NCI-H2107 treated with DMSO at 0.1 percent for 48 hours (cell line): ENCODE measurements around the gene CELA1.
"Not testable (repeated sequence)": the region's sequence is repeated elsewhere in the genome, so short reads cannot be mapped to it uniquely, and the experiment has no call there.

Experiments
- DNase-seq: peaks from one replicate; lab custom pipeline; 2025; ENCODE audit not compliant: unreplicated experiment; lab: John Stamatoyannopoulos, UW

The CELA1 gene

GRCh38 chr12:51349026-51349425 is 2.5 kb upstream of the CELA1 start:
- no peak for DNase-seq

- DNase-seq: no peak
These were observed 1.6 kb upstream of the CELA1 start for GRCh38 chr12:51348116-51348515.

GRCh38 chr12:51345681-51346080 is 798 bp downstream of the CELA1 start:
- DNase-seq: no peak

GRCh38 chr12:51343201-51343600 is 3.3 kb downstream of the CELA1 start:
- DNase-seq: no peak

GRCh38 chr12:51342416-51342815 is 4.1 kb downstream of the CELA1 start:
- DNase-seq: no peak

- DNase-seq: peak; percentile 78
These were observed 5.0 kb downstream of the CELA1 start for GRCh38 chr12:51341251-51342007.

GRCh38 chr12:51339750-51340149 is 6.7 kb downstream of the CELA1 start:
- DNase-seq: no peak

GRCh38 chr12:51337336-51337735 is 9.1 kb downstream of the CELA1 start:
- not testable (repeated sequence) for DNase-seq

GRCh38 chr12:51335931-51336330 is 10.5 kb downstream of the CELA1 start:
- no peak for DNase-seq

GRCh38 chr12:51334764-51335163 is 11.7 kb downstream of the CELA1 start:
- DNase-seq: no peak

GRCh38 chr12:51333536-51333935 is 12.9 kb downstream of the CELA1 start:
- no peak for DNase-seq

GRCh38 chr12:51330186-51330585 is 16.3 kb downstream of the CELA1 start:
- no peak for DNase-seq

GRCh38 chr12:51329742-51330141 is 16.7 kb downstream of the CELA1 start:
- DNase-seq: no peak

- DNase-seq: no peak
These were observed 17.9 kb downstream of the CELA1 start for GRCh38 chr12:51328587-51328986.

GRCh38 chr12:51326698-51327439 is 19.6 kb downstream of the CELA1 start:
- no peak for DNase-seq

GRCh38 chr12:51324953-51325352 is 21.5 kb downstream of the CELA1 start:
- DNase-seq: no peak

- no peak for DNase-seq
These were observed 22.2 kb downstream of the CELA1 start, which contains the start of gene BIN2 for GRCh38 chr12:51323966-51324895. Gene BIN2, minus strand, starts transcription at chr12:51324174. Its CDS starts 72 bp downstream, at chr12:51324102.

- no peak for DNase-seq
These were observed 23.0 kb downstream of the CELA1 start for GRCh38 chr12:51323317-51323960.

- DNase-seq: no peak
These were observed 24.0 kb downstream of the CELA1 start for GRCh38 chr12:51322452-51322851.

- no peak for DNase-seq
These were observed 24.6 kb downstream of the CELA1 start for GRCh38 chr12:51321882-51322281.
